HG03097 (cell line): ENCODE results near the gene HK1.
A peak's percentile ranks its signal among the peaks of the same experiment; 100 is the strongest.
"Not testable (repeated sequence)": the region's sequence is repeated elsewhere in the genome, so short reads cannot be mapped to it uniquely, and the experiment has no call there.

ENCODE experiments used
- ATAC-seq: cut with Tn5 transposase; IDR thresholded peaks from one replicate; pipeline ENCODE4 v1.9.1; 2021; ENCODE audit not compliant: unreplicated experiment, low FRiP score

HK1 gene

DNA sequence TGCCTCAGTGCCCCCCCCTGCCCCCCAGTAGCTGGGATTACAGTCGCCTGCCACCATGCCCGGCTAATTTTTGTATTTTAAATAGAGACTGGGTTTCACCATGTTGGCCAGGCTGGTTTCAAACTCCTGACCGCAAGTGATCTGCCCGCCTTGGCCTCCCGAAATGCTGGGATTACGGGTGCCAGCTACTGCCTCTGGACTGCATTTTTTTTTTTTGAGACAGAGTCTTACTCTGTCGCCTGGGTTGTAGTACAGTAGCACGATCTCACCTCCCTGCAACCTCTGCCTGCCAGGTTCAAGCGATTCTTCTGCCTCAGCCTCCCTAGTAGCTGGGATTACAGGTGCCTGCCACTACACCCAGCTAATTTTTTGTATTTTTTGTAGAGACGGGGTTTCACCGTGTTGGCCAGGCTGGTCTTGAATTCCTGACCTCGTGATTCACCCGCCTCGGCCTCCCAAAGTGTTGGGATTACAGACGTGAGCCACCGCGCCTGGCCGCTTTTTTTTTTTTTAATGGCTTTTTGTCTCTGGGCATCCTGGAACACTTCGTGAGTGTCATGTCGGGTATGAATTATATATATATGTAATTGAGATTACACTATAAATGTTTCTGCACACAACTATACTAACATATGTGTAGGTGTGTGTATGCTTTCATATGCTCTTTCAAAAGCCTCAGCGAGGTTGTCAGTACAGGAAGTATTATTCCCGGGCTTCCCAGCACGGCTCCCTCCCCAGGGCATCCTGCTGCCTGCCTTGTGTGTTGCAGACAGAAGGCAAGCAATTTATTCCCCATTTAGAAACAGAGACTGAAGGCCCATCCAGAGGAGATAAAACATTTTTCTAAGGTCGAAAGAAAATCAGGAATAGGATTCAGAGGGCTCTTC is 47.6 kb downstream of the HK1 start:
- not testable (repeated sequence) for ATAC-seq

- ATAC-seq = no peak
Measured at GRCh38 chr10:69326692-69327091, 48.4 kb downstream of the HK1 start.

- ATAC-seq = peak; percentile 52
Measured at GRCh38 chr10:69327463-69328379, 49.4 kb downstream of the HK1 start.

- no peak for ATAC-seq
Measured at GRCh38 chr10:69328380-69328735, 50.1 kb downstream of the HK1 start.

GRCh38 chr10:69328888-69329287 is 50.6 kb downstream of the HK1 start:
- ATAC-seq = not testable (repeated sequence)

DNA sequence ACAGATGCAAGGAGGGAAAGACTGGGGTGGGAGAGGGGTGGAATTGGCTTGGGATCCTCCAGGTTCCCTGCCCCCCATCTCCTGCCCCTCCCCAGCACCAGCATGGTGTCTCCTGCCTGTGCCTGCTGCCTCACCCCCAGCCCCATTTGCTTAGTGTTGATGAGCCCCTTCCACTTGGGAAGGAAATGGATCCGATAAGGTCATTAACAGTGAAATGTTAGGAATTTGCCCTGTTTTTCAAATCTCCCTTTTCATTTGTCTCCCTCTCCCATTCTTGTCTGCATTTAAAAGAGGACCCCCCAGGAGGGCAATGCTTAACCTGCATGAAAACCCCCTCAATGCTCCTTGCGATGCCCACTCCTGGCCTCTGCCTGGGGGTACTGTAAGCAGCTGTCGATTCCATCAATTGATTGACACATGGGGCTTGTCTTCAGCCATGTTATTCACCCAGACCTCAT is 51.5 kb downstream of the HK1 start:
- no peak for ATAC-seq

DNA sequence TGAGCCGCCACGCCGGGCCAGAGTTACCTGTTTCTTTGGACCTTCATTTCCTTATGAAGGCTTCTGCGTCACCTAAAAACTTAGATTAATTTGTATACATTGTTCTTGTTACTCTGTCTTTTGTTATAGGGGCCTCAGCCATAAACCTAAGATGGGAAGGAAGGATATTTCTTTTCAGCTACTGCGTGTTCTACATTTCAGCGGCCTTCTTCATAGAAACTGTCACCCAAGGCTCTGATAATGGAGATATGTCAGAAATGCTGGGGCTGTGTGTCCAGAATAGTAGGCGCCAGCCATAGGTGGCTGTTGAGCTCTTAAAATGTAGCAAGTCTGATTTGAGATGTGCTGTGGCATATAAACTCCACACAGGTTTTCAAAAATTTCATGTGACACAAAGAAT is 52.9 kb downstream of the HK1 start:
- no peak for ATAC-seq

GRCh38 chr10:69332278-69333010 is 54.1 kb downstream of the HK1 start:
- no peak for ATAC-seq

- ATAC-seq = no peak
Measured at GRCh38 chr10:69333205-69333604, 54.9 kb downstream of the HK1 start.

GRCh38 chr10:69333865-69334301 is 55.6 kb downstream of the HK1 start:
- not testable (repeated sequence) for ATAC-seq

GRCh38 chr10:69334302-69335062 is 56.2 kb downstream of the HK1 start:
- no peak for ATAC-seq

- ATAC-seq = no peak
Measured at GRCh38 chr10:69335063-69335587, 56.8 kb downstream of the HK1 start.

DNA sequence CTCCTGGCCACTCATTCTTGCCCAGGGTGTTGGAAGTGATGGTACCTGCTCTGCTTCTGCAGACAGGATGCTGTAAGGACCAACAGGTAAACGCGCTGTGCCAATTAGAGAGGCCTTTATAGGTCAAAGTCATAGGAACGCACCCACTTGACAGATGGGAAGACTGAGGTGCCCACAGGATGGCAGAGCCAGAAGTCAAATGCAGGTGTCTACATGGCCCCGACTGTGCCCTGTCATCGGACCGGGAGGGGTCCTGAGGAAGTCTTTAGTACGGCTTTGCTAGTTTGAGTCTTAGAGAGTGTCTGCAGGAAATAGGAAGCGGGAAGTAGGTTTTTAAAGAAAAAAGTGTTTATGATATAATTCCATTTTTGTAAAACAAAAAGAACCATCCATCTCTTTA is 57.3 kb downstream of the HK1 start:
- no peak for ATAC-seq

DNA sequence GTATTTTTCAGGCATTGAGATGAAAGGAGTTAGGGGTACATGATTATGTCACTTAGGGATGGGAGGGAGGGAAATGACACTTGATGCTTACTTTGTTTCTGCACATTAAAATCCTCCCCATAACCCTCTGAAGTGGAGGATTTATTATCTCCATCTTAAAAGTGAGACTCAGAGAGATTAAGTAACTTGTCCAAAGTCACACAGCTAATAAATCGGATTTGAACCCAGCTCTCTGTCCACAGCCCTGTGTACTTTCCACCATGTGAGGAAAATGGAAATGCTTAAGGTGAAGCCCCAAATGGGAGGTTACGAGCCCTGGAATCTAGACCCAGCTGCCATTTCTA is 58.6 kb downstream of the HK1 start:
- no peak for ATAC-seq

DNA sequence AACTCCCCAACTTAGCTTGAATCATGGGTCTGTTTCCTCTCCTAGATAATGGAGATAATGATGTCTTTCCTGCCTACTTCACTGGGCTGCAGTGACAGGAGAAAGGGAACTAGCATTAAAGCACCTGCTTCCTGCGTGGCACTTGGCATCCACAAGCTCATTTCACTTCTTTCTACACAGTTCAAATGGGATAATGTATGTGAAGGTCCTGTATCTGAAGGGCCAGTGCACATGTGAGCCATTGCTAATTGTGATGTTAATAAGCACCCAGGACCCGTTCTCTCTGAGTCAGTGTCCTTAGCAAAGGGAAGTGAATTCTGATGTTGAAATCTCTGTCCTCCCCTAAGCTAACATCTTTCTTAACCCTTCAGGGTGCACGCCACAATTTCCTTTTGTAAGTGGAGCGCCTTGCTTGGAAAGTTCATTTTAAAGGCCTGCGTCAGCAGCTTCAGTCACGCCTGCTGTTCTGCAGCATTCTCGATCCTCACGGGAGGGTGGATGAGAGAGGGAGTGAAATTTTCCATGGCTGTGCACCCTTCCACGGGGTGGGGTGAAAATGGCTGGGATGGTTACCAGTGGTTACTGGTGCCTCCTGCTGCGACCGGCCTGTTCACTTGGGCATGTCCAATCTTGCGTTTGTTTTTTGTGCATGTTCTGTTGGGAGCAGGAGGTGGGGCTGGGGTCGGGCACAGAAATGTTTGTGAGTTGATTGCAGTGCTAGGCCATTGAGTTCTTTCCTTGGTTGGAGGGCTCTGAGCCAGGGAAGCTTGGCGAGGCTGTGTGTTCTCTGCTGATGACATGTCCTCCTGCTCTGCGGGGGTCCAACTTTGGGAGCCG is 59.2 kb downstream of the HK1 start:
- ATAC-seq = no peak

DNA sequence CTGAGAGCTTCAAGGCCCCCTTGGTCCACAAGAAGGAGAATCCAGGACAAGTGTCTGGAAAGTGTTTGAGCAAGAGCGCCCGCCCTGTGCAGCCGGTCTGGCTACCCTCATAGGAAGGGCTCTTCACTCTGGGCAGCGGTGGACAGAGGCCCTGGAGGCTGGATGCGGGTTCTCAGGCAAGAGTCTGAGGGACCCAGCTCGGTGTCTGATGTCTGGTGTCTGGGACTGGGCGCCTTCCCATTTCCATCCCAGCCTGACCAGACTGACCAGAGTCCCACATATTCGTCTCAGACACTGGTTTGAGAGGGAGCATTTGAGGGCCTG is 59.8 kb downstream of the HK1 start:
- ATAC-seq = no peak

- ATAC-seq = no peak
Measured at GRCh38 chr10:69338547-69339450, 60.5 kb downstream of the HK1 start.

DNA sequence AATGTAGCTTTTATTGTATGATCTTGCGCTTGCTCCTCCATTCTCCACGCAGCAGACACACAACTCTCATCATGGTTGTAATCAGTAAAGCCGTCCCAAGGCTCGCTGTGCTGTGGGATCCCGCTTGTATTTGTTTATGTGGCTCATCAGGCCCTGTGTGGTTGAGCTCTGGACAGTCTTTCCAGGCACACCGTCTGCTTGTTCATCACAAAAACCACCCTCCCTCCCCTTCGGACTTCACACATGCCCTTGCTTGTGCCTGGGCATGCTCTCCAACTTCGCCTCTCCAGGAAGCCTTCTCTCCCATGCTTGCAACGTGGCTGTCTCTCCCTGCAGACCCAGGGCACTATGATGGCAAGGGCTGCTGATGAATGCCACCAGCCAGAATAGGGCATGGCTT is 62.4 kb downstream of the HK1 start:
- ATAC-seq = no peak
